PFSK-1 (cell line): Measurements from ENCODE around the gene DKK2.

Experiments
- POLR2AphosphoS5 ChIP-seq: IDR thresholded peaks from 2 replicates; pipeline ENCODE4 v1.6.1; 2012; ENCODE audit warnings: low read depth, mild to moderate bottlenecking, control low read depth, low read length, moderate library complexity
- REST ChIP-seq, 2 experiments: IDR thresholded peaks; 2 replicates each; pipeline versions ENCODE4 v1.6.1 to v1.8.0; 2011 to 2012; ENCODE audit warnings: low read depth in 2 of 2, low read length in 2 of 2, control low read depth in 1 of 2, inconsistent platforms in 1 of 2, mild to moderate bottlenecking in 1 of 2, moderate library complexity in 1 of 2; ENCODE audit not compliant: insufficient read depth in 1 of 2
- SIN3A ChIP-seq: IDR thresholded peaks from 2 replicates; pipeline ENCODE4 v1.6.1; 2012; ENCODE audit warnings: mild to moderate bottlenecking, low read length, moderate library complexity, borderline replicate concordance; ENCODE audit not compliant: insufficient read depth
- TAF1 ChIP-seq: IDR thresholded peaks from 2 replicates; pipeline ENCODE4 v1.6.1; 2012; ENCODE audit warnings: low read length, control low read depth, borderline replicate concordance; ENCODE audit not compliant: insufficient read depth

- no peak for TF ChIP-seq POLR2AphosphoS5
- TF ChIP-seq TAF1, result no peak
- TF ChIP-seq SIN3A, result no peak
- no peak for TF ChIP-seq REST (IDR thresholded peaks at IDR 0.05; ENCODE audit: insufficient read depth in 1 of 2, low read depth in 2 of 2, low read length in 2 of 2)
Observed at GRCh38 chr4:106982711-106983211, 53.4 kb downstream of the DKK2 start.
